GM18868 (cell line): Measurements from ENCODE around the gene DUOX1.

Source experiments
- ATAC-seq: cut with Tn5 transposase; IDR thresholded peaks from one replicate; pipeline ENCODE4 v1.9.1; 2021; ENCODE audit warnings: mild to moderate bottlenecking, moderate library complexity; ENCODE audit not compliant: unreplicated experiment

Gene DUOX1

DNA sequence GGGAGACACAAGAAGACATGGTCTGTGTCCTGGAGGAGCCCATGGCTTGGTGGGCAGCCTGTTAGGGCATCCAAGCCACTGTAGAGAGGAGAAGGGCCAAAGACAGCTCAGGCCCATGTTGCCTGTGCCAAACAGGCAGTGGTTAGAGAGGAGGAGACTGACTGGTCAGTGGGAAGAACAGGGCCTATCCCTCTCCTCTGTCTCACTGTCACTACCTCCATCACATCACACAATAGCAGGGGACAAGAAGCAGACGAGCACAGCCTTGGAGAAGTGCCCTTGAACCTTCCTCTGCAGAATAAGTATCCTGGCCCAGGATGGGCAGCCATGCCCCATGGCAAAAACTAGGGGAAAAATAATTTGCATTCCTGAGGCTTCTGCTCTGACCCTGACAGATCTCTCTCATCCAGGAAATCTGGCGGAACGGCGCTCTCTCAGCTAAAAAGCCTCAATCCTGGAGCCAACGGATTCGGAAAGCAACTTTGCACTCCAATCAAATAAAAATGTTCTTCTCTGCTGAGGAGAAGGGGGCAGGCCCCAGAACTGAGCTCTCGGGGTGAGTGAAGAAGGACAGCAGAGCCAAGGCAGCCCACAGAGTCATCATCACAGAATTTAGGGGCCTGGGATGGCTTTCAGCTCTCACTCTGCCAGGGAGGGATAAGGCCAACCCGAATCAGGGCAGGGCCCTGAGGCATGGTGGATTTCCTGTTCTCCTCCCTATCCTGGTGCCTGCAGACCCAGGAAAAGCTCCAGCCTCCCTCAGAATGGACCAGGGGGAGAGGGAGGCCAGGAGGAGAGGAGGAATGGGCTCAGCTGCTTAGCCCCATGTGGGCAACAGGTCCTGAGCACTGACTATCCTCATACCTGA lies 56.3 kb downstream of the DUOX1 start:
- ATAC-seq: no peak

DNA sequence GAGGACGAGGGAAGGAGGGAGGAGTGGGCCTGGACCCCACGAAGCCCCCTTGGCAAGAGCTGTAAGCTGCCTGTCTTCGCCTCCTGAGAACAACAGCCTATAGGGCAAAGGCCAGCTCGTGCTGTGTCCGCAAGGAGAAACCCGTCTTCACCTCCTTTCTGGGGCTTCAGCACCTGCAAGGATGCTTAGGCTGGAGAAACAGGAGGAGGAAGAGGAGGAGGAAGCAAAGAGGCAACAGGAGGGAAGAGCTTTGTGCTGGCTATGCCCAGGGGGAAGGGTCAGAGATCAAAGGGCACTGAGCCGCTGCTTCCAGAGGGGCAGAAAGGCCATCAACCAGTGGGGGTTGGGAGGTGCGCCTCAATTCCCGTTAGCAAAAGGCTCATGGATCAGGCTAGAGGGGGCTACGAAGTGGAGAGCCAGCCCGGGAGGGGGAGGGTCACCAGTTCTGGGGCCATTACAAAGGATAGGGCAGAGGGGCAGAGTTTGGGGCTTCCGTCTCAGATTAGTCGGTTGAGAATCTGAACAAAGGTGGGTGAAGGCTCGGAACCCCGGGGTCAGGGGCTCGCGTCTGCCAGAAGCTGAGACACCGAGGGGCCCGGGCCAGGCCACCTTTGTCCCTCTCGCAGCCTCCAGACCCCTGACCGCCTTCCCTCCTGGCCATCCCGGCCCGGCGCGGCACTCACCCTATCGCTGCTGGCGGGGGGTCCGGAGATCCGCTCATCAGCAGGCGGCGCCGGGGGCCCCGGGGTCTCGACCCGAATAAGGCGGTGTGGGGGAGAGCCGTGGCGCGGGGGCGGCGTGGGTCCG lies 57.2 kb downstream of the DUOX1 start:
- ATAC-seq: no peak

DNA sequence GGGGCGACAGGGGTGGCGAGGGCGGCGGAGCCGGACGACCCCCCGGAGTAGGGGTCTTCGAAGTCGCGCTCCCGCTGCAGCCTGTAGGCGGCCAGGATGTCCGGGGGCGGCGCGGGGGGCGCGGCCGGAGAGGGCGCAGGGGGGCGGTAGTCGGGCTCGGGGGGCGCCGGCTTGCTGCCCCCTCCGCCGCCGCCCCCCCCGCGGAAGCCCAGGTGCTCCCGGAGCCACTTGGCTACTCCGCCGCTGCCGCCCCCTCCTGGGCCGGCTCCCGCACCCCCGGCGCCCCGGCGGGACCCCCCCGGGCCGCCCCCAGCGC lies 57.7 kb downstream of the DUOX1 start:
- ATAC-seq: peak; percentile 11

DNA sequence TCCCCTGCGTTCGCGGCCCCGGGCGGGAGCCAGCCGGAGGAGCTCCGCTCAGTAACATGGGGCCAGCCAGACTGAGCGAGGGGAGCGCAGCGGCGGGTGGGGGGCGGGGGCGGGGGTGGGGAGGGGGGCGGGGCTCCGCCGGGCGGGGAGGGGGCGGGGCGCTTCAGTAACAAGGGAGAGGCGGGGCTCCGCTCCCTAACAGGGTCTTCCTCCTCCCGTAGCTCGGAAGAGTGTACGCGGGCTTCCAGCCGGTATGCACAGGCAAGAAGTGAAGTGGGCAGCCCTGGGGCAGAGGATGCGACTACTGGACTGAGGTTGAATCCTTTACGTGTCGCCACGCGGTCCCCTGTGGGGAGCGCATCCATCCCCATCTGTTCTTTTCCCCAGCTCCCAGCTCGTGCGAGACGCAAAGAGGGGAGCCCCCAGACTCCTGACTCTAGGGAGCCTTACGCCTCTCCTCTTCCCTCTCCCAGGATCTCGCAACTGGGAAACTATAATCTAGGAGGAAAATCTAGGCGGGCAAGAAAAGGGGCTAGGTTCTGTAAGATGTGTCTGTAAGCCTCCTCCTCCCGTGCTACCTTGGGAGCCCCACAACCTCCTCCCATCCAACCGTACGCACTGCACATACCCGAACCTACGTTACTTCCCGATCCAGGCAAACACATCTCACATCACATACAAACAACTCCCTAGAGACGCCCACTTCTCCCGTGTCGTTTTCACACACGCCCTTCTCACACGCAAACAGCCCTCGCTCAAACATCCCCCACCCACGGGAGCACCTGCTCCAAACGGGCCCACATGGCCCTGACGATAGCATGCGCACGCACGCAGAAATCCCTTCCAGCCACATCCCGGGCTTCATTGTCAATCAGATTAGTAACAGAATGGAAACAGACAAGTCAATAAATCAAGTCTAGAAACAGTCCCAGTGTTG lies 58.4 kb downstream of the DUOX1 start, which contains the start of gene SHF:
SHF (minus strand) TSS at position 73 of the 937 bp plus-strand sequence; CDS start at position 58, 15 bp downstream.
- ATAC-seq: peak; percentile 60

DNA sequence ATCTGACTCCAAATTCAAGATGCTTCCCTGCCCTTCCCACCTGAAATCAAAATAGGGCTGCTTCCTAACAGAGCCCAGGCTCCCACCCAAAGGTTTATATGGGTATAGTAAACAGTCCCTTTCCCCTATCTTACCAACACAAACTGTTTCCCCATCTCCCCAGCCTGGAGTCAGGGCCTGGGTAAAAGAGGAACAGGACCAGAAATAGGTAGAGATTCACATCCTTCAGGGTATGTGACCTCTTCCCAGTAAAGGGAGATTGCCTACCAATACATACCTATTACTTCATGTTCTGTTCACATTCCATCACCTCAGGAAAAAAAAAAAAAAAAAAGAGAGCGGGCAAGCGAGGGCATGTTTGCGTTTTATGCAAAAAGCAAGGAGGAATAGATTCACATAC lies 67.7 kb downstream of the DUOX1 start:
- no peak for ATAC-seq

DNA sequence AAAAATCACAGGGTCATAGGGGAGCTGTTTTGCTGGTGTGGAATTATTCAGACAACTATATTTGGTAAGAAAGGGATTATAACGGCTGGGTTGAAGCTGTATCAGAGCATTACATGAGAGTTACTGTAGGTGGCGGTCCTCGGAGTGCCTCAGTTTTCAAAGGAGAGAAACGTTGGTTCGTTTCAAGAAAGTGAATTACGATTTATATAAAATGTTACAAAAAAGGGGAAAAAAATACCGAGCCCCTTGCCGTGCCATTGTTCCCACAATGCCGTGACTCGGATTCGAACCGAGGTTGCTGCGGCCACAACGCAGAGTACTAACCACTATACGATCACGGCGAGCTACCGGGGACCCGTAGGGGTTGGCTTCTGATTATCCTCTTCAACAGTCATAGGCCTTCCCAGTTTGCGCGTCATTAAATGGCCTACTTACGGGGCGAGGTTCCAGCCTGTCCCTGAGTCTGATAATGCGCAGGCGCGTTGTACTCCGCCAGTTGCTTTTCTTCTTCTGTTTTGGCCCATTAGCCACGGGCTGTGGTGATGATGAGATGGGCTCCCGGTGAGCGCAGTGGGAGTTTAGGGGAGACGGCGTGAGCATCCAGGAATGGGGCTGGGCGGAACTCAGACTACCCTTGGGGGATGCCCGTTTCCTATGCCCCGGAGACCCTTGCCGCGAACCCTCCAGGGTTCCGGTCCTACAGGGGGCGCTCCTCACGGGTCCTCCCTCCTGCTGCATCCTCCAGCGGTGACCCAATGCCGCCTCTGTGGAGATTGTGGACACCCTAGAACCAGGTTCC lies 68.7 kb downstream of the DUOX1 start:
- peak; percentile 65 for ATAC-seq

DNA sequence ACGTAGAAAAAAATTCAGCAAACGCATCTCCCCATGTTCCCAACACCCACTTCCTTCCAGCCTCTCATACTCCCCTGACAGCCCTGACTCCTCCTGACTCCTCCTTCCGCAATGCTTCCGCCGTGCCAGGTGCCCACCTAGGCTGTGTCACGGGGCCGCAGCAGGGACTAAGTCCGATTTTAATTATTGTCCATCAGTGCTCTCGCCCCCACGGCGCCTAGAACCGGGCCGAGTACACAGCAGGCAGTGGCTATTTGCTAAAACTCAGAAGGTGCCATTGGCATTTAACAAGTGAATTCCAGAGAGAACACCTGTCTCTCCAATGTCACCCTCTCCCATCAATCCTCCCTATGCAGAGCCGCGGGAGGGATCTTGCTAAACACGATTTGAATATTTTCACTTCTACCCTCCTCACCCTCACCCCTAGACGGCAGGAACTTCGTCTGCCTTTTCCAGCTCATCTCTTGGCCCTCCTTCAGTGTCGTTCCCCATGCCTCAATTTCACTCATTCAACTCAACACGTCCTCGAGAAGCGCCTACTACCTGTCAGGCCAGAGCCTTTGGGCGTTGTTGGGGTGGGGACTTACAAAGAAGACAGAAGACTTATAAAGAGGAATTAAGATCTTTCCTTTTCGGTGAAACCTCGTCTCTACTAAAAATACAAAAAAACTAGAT lies 69.5 kb downstream of the DUOX1 start:
- peak; percentile 4 for ATAC-seq

DNA sequence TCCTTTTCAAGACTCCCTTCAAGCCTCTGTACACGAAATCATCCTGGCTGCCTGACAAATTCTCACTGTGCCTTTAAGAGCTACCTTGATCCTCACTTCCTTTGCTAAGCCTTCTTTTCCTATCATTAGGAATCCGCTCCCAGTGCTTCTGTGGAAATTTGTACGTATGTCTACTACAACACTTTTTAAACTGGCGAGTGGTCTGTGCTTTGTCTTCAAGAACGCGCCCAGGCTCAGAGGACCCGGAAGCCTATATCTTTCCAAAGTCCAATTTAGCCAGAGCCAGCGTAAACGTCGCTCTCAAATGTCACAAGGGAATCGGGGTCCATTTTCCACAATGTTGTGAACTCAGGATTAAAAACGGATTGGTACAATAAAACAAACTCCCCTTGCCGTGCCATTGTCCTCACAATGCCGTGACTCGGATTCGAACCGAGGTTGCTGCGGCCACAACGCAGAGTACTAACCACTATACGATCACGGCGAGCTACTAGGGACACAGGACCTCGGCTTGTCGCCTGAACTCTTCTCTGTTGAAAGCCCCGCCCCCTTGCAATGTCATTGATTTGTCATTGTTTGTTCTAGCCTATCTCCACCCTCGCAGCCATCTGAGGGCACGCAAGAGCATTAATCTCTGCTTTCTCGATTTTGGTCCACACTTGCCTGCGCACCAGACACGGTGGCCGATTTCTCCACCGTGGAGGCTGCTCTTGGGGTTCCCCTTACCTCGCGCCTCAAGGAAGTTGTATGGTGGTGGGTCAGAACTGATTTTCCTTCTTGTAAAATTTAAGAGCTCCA lies 70.4 kb downstream of the DUOX1 start:
- peak; percentile 46 for ATAC-seq

DNA sequence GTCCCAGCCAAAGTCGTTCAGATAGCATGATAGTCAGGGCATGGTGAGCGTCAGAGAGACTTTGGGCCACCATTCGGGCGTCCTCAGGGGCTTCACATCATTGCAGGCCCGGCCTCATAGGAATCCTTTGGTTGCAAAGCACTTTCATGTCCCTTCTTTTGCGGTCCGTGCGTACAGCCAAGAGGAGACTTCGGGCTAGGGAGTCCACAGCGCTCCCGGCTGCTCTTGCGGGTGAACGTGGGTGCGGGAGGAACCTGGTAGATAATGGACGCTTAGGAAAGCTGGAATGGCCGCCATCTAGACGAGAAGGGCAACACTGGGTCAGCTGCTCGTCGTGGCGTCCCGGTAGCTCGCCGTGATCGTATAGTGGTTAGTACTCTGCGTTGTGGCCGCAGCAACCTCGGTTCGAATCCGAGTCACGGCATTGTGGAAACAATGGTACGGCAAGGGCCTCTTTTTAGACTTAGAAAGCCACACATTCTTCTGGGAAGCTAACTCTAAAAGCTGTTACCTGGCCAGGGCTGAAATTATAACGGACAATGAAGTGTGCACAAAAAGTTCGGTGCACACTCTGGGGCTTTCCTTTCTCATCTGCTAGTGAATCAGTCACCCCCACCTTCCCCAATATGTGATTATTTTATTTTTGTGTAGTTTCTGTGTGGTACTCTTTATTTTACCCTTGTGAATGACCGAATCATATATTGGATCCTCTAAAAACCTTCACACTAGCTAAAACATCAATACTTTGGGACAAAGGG lies 71.2 kb downstream of the DUOX1 start:
- ATAC-seq: peak; percentile 3

DNA sequence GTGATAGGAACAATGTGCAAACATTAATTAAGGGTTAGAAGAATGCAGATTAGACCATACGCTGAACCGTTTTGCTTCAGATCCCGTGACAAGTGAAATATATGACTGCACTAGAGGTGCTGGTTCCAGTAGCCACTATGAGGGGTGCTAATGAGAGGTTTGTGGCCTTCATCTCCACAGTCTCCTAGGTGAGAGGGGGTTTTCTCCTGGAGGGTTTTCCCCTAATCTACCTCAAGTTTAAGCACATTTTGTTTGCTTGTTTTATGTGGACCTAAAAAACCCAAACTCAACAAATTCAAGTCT lies 71.7 kb downstream of the DUOX1 start:
- ATAC-seq: no peak

DNA sequence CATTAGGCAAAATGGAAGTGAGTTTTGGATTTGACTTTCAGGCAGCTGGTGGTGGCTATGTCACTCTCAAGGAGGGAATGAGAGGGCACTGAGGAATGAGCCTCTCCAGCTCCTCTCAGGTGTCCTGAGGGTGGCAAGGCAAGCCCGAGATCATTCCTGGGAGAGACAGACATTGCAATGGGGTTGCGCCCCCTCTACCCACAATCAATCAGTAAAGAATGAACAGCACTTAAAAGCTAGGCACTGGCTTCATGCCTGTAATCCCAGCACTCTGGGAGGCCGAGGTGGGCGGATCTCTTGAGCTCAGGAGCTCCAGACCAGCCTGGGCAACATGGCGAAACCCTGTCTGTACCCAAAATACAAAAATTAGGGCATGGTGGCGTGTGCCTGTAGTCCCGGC lies 72.1 kb downstream of the DUOX1 start:
- no peak for ATAC-seq

DNA sequence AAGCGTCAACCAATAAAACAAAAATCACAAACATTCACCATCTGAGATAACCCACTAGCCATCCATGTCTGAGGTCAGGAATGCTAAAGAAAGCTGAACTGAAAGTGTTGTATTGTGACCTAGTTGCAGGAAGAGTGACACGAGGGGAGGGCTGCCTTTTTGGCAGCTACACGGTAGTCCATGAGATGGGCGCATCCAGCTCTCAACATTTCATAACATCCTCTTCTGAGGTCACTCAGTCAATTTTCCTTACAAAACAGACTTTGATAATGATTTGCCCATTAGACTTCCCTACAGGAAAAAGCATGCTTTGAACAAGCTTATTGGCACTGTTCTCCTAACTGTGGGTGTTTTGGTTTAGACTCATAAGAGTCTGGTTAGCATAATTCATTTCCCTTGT lies 73.4 kb downstream of the DUOX1 start:
- ATAC-seq: no peak

DNA sequence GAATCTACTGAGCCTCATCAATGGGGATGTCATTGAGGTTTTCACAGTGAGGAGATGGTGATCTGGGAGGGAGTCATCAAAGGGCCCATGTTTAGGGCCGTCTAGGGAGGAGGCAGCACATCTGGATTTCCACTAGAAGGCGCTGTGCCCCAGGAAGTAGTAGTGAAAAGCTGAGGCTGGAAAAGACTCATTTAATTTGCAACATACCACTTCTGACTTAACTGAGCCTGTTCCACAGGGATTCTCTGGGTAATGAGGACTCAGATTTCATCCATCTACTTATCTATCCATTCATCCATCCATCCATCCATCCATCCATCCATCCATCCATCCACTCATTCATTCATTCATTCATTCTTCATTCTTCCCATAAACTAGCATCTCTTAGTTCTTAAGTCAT lies 75.4 kb downstream of the DUOX1 start:
- peak; percentile 37 for ATAC-seq

DNA sequence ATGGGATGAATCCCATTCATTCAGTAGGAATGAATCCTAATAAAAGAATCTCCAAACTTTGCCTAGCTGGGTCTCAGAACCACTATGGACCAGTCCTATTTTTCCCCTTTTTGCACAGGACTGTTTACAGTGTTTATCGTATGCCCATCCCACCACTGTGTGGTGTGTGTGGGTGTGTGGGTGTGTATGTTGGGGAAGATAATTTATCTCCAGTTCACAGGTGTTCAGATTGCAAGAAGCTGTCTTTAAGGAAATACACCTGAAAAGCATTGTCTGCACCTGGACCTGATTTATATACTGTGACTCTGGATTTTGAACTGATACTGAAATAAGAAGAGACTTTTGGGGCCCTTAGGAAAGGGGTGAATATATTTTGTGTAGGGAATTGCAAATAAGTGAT lies 82.7 kb downstream of the DUOX1 start:
- ATAC-seq: no peak
